ENCODE data around the gene MYBL2. TPM values are rescaled to one million over a fixed set of nuclear protein-coding genes. Genes with fewer than 3 reads are reported as not detected.
A peak's percentile ranks its signal among the peaks of the same experiment; 100 is the strongest.
"Not testable (repeated sequence)": the region's sequence is repeated elsewhere in the genome, so short reads cannot be mapped to it uniquely, and the experiment has no call there.

MYBL2 gene
- total RNA-seq, 1 donor from 2014 or later: 14.7 TPM

GRCh38 chr20:43653966-43654365, 12.9 kb upstream of the MYBL2 start:
- no peak overlapping the region for H3K27ac Mint-ChIP-seq (ENCODE audit: unreplicated experiment)
- peaks cover 10% of the 10 kb centered on the region for H3K4me1 Mint-ChIP-seq (ENCODE audit: unreplicated experiment)
- H3K27me3 Mint-ChIP-seq (ENCODE audit: unreplicated experiment): no peaks in the 10 kb centered on the region
- H3K9me3 Mint-ChIP-seq (ENCODE audit: unreplicated experiment): no peaks in the 10 kb centered on the region
- no peak for TF ChIP-seq CTCF (IDR thresholded peaks at IDR 0.05)
- no peaks in the 10 kb centered on the region for H3K36me3 Mint-ChIP-seq (ENCODE audit: unreplicated experiment)
- no peak for DNase-seq (ENCODE audit: extremely low spot score, unreplicated experiment)
- no peak overlapping the region for H3K4me3 Mint-ChIP-seq (ENCODE audit: unreplicated experiment)

DNA sequence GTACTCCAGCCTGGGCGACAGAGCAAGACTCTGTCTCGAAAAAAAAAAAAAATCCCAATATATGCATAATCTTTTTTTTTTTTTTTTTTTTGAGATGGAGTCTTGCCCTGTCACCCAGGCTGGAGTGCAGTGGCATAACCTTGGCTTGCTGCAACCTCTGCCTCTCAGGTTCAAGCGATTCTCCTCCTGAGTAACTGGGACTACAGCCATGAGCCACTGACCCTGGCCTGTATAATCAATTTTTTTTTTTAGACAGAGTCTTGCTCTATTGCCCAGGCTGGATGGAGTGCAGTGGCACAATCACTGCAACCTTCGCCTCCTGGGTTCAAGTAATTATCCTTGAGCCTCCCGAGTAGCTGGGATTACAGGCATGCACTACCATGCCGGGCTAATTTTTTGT, 11.7 kb upstream of the MYBL2 start:
- not testable (repeated sequence) for H3K36me3 Mint-ChIP-seq (ENCODE audit: unreplicated experiment); H3K4me1 Mint-ChIP-seq (ENCODE audit: unreplicated experiment); DNase-seq (ENCODE audit: extremely low spot score, unreplicated experiment); H3K27ac Mint-ChIP-seq (ENCODE audit: unreplicated experiment); H3K9me3 Mint-ChIP-seq (ENCODE audit: unreplicated experiment); H3K27me3 Mint-ChIP-seq (ENCODE audit: unreplicated experiment); H3K4me3 Mint-ChIP-seq (ENCODE audit: unreplicated experiment)

DNA sequence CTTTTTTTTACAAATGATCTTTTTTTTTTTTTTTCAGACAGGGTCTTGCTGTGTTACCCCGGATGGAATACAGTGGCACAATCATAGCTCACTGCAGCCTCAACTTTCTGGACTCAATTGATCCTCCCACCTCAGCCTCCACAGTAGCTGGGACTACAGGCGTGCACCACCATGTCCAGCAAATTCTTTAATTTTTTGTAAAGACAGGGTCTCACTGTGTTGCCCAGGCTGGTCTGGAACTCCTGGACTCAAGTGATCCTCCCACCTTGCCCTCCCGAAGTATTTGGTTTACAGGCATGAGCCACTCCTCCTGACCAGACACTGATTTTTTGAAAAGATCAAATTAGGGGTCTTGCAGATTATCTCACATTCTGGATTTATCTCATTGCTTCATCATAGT, 11.0 kb upstream of the MYBL2 start:
- H3K4me1 Mint-ChIP-seq (ENCODE audit: unreplicated experiment): peaks cover 10% of the 10 kb centered on the region
- DNase-seq (ENCODE audit: extremely low spot score, unreplicated experiment): no peak
- H3K4me3 Mint-ChIP-seq (ENCODE audit: unreplicated experiment): peak overlapping the region; percentile 59
- no peaks in the 10 kb centered on the region for H3K9me3 Mint-ChIP-seq (ENCODE audit: unreplicated experiment)
- H3K27me3 Mint-ChIP-seq (ENCODE audit: unreplicated experiment): no peaks in the 10 kb centered on the region
- H3K36me3 Mint-ChIP-seq (ENCODE audit: unreplicated experiment): no peaks in the 10 kb centered on the region
- no peak overlapping the region for H3K27ac Mint-ChIP-seq (ENCODE audit: unreplicated experiment)
- TF ChIP-seq CTCF (IDR thresholded peaks at IDR 0.05): no peak

- TF ChIP-seq CTCF (IDR thresholded peaks at IDR 0.05): peak; percentile 13
- Mint-ChIP-seq H3K4me3 (ENCODE audit: unreplicated experiment) (peak overlapping the region; percentile 90), H3K36me3 (ENCODE audit: unreplicated experiment) (no peaks in the 10 kb centered on the region), H3K9me3 (ENCODE audit: unreplicated experiment) (no peaks in the 10 kb centered on the region), H3K27ac (ENCODE audit: unreplicated experiment) (peak overlapping the region; percentile 84), H3K4me1 (ENCODE audit: unreplicated experiment) (peaks cover 10% of the 10 kb centered on the region), H3K27me3 (ENCODE audit: unreplicated experiment) (peaks cover 4% of the 10 kb centered on the region)
- DNase-seq (ENCODE audit: extremely low spot score, unreplicated experiment): no peak
These were observed 8.7 kb upstream of the MYBL2 start for GRCh38 chr20:43658069-43658722.

- Mint-ChIP-seq H3K36me3 (ENCODE audit: unreplicated experiment) (no peaks in the 10 kb centered on the region), H3K4me3 (ENCODE audit: unreplicated experiment) (peak overlapping the region; percentile 57), H3K27ac (ENCODE audit: unreplicated experiment) (no peak overlapping the region), H3K9me3 (ENCODE audit: unreplicated experiment) (no peaks in the 10 kb centered on the region), H3K27me3 (ENCODE audit: unreplicated experiment) (peaks cover 4% of the 10 kb centered on the region), H3K4me1 (ENCODE audit: unreplicated experiment) (peaks cover 10% of the 10 kb centered on the region)
- no peak for DNase-seq (ENCODE audit: extremely low spot score, unreplicated experiment)
- peak; percentile 7 for TF ChIP-seq CTCF (IDR thresholded peaks at IDR 0.05)
These were observed 8.0 kb upstream of the MYBL2 start for GRCh38 chr20:43658723-43659419.
